ENCODE measurements around the gene FANCI.

Gene FANCI

GRCh38 chr15:89315375-89315929 is 71.7 kb downstream of the FANCI start:
- no peak overlapping the region for H3K4me3 ChIP-seq (ENCODE audit: low read depth, low read length)
- TF ChIP-seq CTCF (IDR thresholded peaks at IDR 0.05; ENCODE audit: insufficient read depth, low read depth, low read length, missing control alignments): no peak
- no peak for DNase-seq (ENCODE audit: low read depth)

GRCh38 chr15:89316504-89316903 is 72.7 kb downstream of the FANCI start:
- no peak for DNase-seq (ENCODE audit: low read depth)
- H3K4me3 ChIP-seq (ENCODE audit: low read depth, low read length): no peak overlapping the region
- TF ChIP-seq CTCF (IDR thresholded peaks at IDR 0.05; ENCODE audit: insufficient read depth, low read depth, low read length, missing control alignments): no peak

GRCh38 chr15:89317186-89317720 is 73.5 kb downstream of the FANCI start:
- H3K4me3 ChIP-seq (ENCODE audit: low read depth, low read length): no peak overlapping the region
- TF ChIP-seq CTCF (IDR thresholded peaks at IDR 0.05; ENCODE audit: insufficient read depth, low read depth, low read length, missing control alignments): no peak
- DNase-seq (ENCODE audit: low read depth): no peak

GRCh38 chr15:89319678-89320077 is 75.9 kb downstream of the FANCI start:
- no peak for DNase-seq (ENCODE audit: low read depth)
- no peak for TF ChIP-seq CTCF (IDR thresholded peaks at IDR 0.05; ENCODE audit: insufficient read depth, low read depth, low read length, missing control alignments)

GRCh38 chr15:89320200-89320599 is 76.4 kb downstream of the FANCI start:
- no peak overlapping the region for H3K4me3 ChIP-seq (ENCODE audit: low read depth, low read length)
- TF ChIP-seq CTCF (IDR thresholded peaks at IDR 0.05; ENCODE audit: insufficient read depth, low read depth, low read length, missing control alignments): no peak
- no peak for DNase-seq (ENCODE audit: low read depth)

More at GRCh38 chr15:89319678-89320077, 75.9 kb downstream of the FANCI start:
- H3K4me3 ChIP-seq (ENCODE audit: low read depth, low read length): no peak overlapping the region

GRCh38 chr15:89321521-89322410 is 78.0 kb downstream of the FANCI start:
- H3K4me3 ChIP-seq (ENCODE audit: low read depth, low read length): no peak overlapping the region
- no peak for TF ChIP-seq CTCF (IDR thresholded peaks at IDR 0.05; ENCODE audit: insufficient read depth, low read depth, low read length, missing control alignments)
- no peak for DNase-seq (ENCODE audit: low read depth)
